ENCODE results near the gene GZMM. TPM values are rescaled to one million over a fixed set of nuclear protein-coding genes. Genes with fewer than 3 reads are reported as not detected.
A peak's percentile ranks its signal among the peaks of the same experiment; 100 is the strongest.

GZMM gene
- total RNA-seq, 6 donors from 2014 or later = 2.3 to 6.1 (median 3.8) TPM; not detected in 2

DNA sequence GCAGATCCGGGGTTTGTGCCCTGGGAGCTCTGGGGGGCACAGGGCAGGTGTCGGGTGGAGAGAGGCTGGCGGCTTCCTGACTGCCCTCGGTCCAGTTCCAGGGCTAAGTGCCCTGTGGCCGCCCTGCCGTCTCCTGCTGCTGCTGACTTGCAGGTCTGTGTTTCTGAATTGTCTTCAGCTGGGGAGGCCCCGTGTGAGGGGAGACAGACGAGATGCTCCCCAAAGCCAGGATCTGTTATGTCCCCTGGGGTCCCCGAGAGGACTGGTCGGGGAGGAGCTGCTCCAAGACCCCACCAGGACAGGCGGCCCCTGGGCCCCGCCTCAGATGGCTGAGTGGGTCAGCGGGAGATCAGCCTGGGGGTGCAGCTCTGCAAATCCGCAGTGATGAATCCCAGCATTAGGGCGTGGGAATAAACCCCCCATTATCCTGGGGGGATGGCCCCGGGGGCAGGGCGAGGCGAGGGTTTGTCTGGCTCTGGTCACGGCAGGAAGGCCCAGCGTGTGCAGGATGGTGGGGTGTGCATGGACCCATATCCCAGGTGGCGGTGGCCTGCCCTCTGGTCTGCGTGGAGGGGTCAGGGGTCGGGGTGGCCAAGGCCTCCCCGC, 50.5 kb downstream of the GZMM start:
- WGBS, 2 donors = 66 to 86% methylated on average over 9 to 16 of the region's 24 CpGs
- H3K27me3 ChIP-seq = peaks cover 0 to 30% (median 18%) of the 10 kb centered on the region in 4 donors
- DNase-seq = peak in 1 of 2 donors; percentile 67

DNA sequence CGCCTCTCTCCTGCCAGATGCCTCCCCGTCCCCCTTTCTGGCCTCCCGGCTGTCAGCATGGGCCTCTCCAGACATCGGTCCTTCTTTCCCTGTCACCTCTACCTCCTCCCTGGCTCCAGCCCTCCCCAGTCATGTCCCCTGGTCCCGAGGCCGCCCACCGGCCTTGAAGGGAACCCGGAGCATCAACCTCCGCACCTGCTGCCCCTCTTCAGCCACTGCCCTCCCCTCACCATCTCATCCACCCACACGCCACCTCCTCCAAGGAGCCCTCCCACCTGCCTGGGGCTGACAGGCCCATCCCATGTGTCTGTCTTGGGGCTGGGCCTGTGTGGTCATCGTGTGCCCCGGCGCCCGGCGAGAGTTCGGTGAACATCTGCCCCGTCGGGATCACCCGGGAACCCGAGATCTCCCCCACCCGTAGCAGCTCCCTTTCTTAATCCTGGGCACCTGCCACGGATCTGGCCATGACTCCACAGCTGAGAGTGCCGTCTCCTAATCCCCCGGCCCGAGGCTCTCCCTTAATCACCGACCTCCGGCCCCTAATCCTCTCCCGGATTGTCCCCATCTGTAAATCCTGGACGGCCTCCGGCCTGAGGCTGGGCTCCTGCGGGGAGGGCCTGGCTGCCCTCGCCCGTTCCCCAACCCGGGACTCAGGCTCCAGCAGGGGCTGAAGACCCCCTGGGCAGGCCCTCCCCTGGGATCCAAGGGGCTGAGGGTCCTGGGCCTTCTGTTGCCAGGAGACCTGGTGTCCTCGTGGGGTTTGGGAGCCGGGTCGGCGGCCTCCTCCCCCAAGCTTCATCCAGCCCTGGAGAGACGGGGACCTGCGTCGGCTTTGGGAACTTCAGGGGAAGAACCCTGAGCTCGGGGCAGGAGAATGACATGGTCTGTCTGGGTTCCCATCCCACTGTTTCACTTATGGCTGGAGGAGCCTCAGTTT, 51.7 kb downstream of the GZMM start:
- H3K36me3 ChIP-seq = no peaks in the 10 kb centered on the region
- peak in 1 of 2 donors; percentile 73 for DNase-seq
- H3K27ac ChIP-seq = no peak overlapping the region
- ATAC-seq (ENCODE audit: low FRiP score in 2 of 2) = no peak
- H3K4me1 ChIP-seq = peaks cover 1 to 8% (median 3%) of the 10 kb centered on the region in 4 donors
- no peak for TF ChIP-seq CTCF (IDR thresholded peaks at IDR 0.05)
- TF ChIP-seq POLR2AphosphoS5 (IDR thresholded peaks at IDR 0.05) = no peak
- TF ChIP-seq EP300 (IDR thresholded peaks at IDR 0.05) = no peak
- no peak for TF ChIP-seq POLR2A (IDR thresholded peaks at IDR 0.05)
- peaks cover 0 to 23% (median 14%) of the 10 kb centered on the region in 4 donors for H3K27me3 ChIP-seq
- WGBS, 2 donors = 82% methylated on average over 34 to 42 of the region's 42 CpGs
- no peak overlapping the region for H3K4me3 ChIP-seq
- no peaks in the 10 kb centered on the region for H3K9me3 ChIP-seq

More for the DNA sequence above, 50.5 kb downstream of the GZMM start:
- ATAC-seq (ENCODE audit: low FRiP score in 2 of 2) = no peak
- Histone ChIP-seq H3K36me3 (no peaks in the 10 kb centered on the region), H3K4me1 (peaks cover 6 to 16% (median 8%) of the 10 kb centered on the region in 4 donors), H3K4me3 (no peak overlapping the region), H3K27ac (no peak overlapping the region), H3K9me3 (no peaks in the 10 kb centered on the region)
- TF ChIP-seq POLR2A (IDR thresholded peaks at IDR 0.05) (no peak), CTCF (IDR thresholded peaks at IDR 0.05) (no peak), POLR2AphosphoS5 (IDR thresholded peaks at IDR 0.05) (no peak), EP300 (IDR thresholded peaks at IDR 0.05) (no peak)

DNA sequence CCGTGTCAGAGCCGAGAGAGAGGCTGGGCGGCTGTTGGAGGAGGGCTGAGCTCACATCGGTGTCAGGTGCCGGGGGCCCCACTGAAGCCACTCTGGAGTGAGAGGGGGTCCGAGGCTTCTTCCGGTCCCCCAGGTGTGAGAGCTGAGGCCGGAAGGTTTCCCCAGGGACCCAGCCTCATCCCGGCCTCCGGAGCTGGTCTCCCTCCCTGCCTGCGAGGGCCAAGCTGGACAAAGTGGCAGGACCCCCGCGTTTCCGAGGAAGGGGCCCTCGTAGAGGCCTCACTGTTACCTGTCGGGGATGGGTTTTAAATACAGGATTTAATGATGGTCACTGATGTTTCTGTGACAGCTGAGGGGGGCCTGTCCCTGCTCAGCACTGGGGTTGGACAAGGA, 52.4 kb downstream of the GZMM start:
- TF ChIP-seq POLR2A (IDR thresholded peaks at IDR 0.05) (no peak), EP300 (IDR thresholded peaks at IDR 0.05) (no peak), CTCF (IDR thresholded peaks at IDR 0.05) (no peak), POLR2AphosphoS5 (IDR thresholded peaks at IDR 0.05) (no peak)
- H3K4me3 ChIP-seq = no peak overlapping the region
- WGBS, 2 donors = 84 to 93% methylated on average over 8 to 16 of the region's 16 CpGs
- H3K9me3 ChIP-seq = no peaks in the 10 kb centered on the region
- H3K27ac ChIP-seq = no peak overlapping the region
- no peaks in the 10 kb centered on the region for H3K36me3 ChIP-seq
- H3K4me1 ChIP-seq = peaks cover 0 to 2% (median 0%) of the 10 kb centered on the region in 4 donors
- DNase-seq (peak in 1 of 2 donors; percentile 63), ATAC-seq (ENCODE audit: low FRiP score in 2 of 2) (no peak)
- peaks cover 0 to 16% (median 7%) of the 10 kb centered on the region in 4 donors for H3K27me3 ChIP-seq

GRCh38 chr19:597406-598315, 53.8 kb downstream of the GZMM start:
- Histone ChIP-seq H3K4me3 (no peak overlapping the region), H3K27me3 (peaks cover 0 to 2% (median 0%) of the 10 kb centered on the region in 4 donors), H3K36me3 (no peaks in the 10 kb centered on the region), H3K9me3 (no peaks in the 10 kb centered on the region), H3K4me1 (no peaks in the 10 kb centered on the region), H3K27ac (no peak overlapping the region)
- 76 to 80% methylated on average over 14 to 18 of the region's 18 CpGs for whole genome bisulfite sequencing, 2 donors
- DNase-seq = peak in 1 of 2 donors; percentile 68
- no peak for ATAC-seq (ENCODE audit: low FRiP score in 2 of 2)
- TF ChIP-seq POLR2A (IDR thresholded peaks at IDR 0.05) (no peak), POLR2AphosphoS5 (IDR thresholded peaks at IDR 0.05) (no peak), CTCF (IDR thresholded peaks at IDR 0.05) (no peak), EP300 (IDR thresholded peaks at IDR 0.05) (no peak)

Other genes with a start within 250 kb of the GZMM start
- 10 to 100 TPM; 16.4 to 64.8 (median 31.7) TPM for gene MIER2, start 199.3 kb upstream of the GZMM start, total RNA-seq
- 1 to 10 TPM in 4 of 6 donors, under 1 TPM in 2; 0.76 to 2.1 (median 1.6) TPM for gene C2CD4C, start 134.9 kb upstream of the GZMM start, total RNA-seq
- 100 to 1,000 TPM in 1 of 6 donors, 10 to 100 TPM in 5; 10.5 to 104 (median 22.5) TPM for gene SHC2, start 83.0 kb upstream of the GZMM start, total RNA-seq
- gene MADCAM1, start 47.6 kb upstream of the GZMM start, total RNA-seq = 1 to 10 TPM in 2 of 6 donors, under 1 TPM in 2, not detected in 2; 0.63 to 3.1 (median 1.1) TPM
- gene TPGS1, start 36.6 kb upstream of the GZMM start, total RNA-seq = 10 to 100 TPM; 30.9 to 67.1 (median 40.1) TPM
- 100 to 1,000 TPM in 1 of 6 donors, 10 to 100 TPM in 5; 42.7 to 140 (median 52.4) TPM for gene CDC34, start 12.3 kb upstream of the GZMM start, total RNA-seq
- gene BSG, start 28.5 kb downstream of the GZMM start, total RNA-seq = 100 to 1,000 TPM; 222 to 429 (median 387) TPM
- under 1 TPM in 3 of 6 donors, not detected in 3; 0.46 to 0.47 (median 0.46) TPM for gene HCN2, start 45.8 kb downstream of the GZMM start, total RNA-seq
- 10 to 100 TPM; 26.7 to 86.5 (median 50.9) TPM for gene POLRMT, start 89.5 kb downstream of the GZMM start, total RNA-seq
- 1 to 10 TPM in 3 of 6 donors, under 1 TPM in 2, not detected in 1; 0.40 to 6.3 (median 1.2) TPM for gene FGF22, start 95.8 kb downstream of the GZMM start, total RNA-seq
- gene RNF126, start 119.2 kb downstream of the GZMM start, total RNA-seq = 100 to 1,000 TPM in 1 of 6 donors, 10 to 100 TPM in 5; 36.7 to 106 (median 66.3) TPM
- gene FSTL3, start 132.3 kb downstream of the GZMM start, total RNA-seq = 100 to 1,000 TPM; 109 to 335 (median 197) TPM
- gene PRSS57, start 151.4 kb downstream of the GZMM start, total RNA-seq = under 1 TPM in 2 of 6 donors, not detected in 4; 0.37 to 0.46 TPM
- 10 to 100 TPM; 12.5 to 65.6 (median 37.4) TPM for gene PALM, start 164.9 kb downstream of the GZMM start, total RNA-seq
- 10 to 100 TPM; 22.5 to 51.5 (median 37.5) TPM for gene MISP, start 207.1 kb downstream of the GZMM start, total RNA-seq

Data from upper lobe of left lung (tissue), 6 donors.